ENCODE results near the gene C16orf95.

Gene C16orf95

GRCh38 chr16:87322833-87323726 lies 5.9 kb upstream of the C16orf95 start:
- TF ChIP-seq POLR2A (IDR thresholded peaks at IDR 0.05; ENCODE audit: low read depth, low read length): no peak
- FAIRE-seq: no peak
- no peak for DNase-seq (ENCODE audit: insufficient read length, low spot score)

- TF ChIP-seq POLR2A (IDR thresholded peaks at IDR 0.05; ENCODE audit: low read depth, low read length): no peak
- FAIRE-seq (no peak), DNase-seq (ENCODE audit: insufficient read length, low spot score) (no peak)
These were observed 5.2 kb upstream of the C16orf95 start for GRCh38 chr16:87322360-87322759.

GRCh38 chr16:87321336-87322107 lies 4.3 kb upstream of the C16orf95 start:
- no peak for FAIRE-seq
- TF ChIP-seq POLR2A (IDR thresholded peaks at IDR 0.05; ENCODE audit: low read depth, low read length): no peak
- no peak for DNase-seq (ENCODE audit: insufficient read length, low spot score)

- FAIRE-seq: no peak
- no peak for DNase-seq (ENCODE audit: insufficient read length, low spot score)
- TF ChIP-seq POLR2A (IDR thresholded peaks at IDR 0.05; ENCODE audit: low read depth, low read length): no peak
These were observed 3.5 kb upstream of the C16orf95 start for GRCh38 chr16:87320510-87321227.

- no peak for TF ChIP-seq POLR2A (IDR thresholded peaks at IDR 0.05; ENCODE audit: low read depth, low read length)
- FAIRE-seq: no peak
- DNase-seq (ENCODE audit: insufficient read length, low spot score): no peak
These were observed 2.9 kb upstream of the C16orf95 start for GRCh38 chr16:87319997-87320491.

- no peak for DNase-seq (ENCODE audit: insufficient read length, low spot score)
- no peak for TF ChIP-seq POLR2A (IDR thresholded peaks at IDR 0.05; ENCODE audit: low read depth, low read length)
- no peak for FAIRE-seq
These were observed 1.8 kb upstream of the C16orf95 start for GRCh38 chr16:87319011-87319410.

- FAIRE-seq (no peak), DNase-seq (ENCODE audit: insufficient read length, low spot score) (peak; percentile 66)
- TF ChIP-seq POLR2A (IDR thresholded peaks at IDR 0.05; ENCODE audit: low read depth, low read length): no peak
These were observed 805 bp upstream of the C16orf95 start for GRCh38 chr16:87317750-87318644.

GRCh38 chr16:87316450-87316922 lies 706 bp downstream of the C16orf95 start:
- FAIRE-seq (no peak), DNase-seq (ENCODE audit: insufficient read length, low spot score) (no peak)
- TF ChIP-seq POLR2A (IDR thresholded peaks at IDR 0.05; ENCODE audit: low read depth, low read length): no peak

GRCh38 chr16:87314990-87315420 lies 2.2 kb downstream of the C16orf95 start:
- TF ChIP-seq POLR2A (IDR thresholded peaks at IDR 0.05; ENCODE audit: low read depth, low read length): no peak
- FAIRE-seq (no peak), DNase-seq (ENCODE audit: insufficient read length, low spot score) (no peak)

- no peak for TF ChIP-seq POLR2A (IDR thresholded peaks at IDR 0.05; ENCODE audit: low read depth, low read length)
- no peak for FAIRE-seq
- DNase-seq (ENCODE audit: insufficient read length, low spot score): no peak
These were observed 5.2 kb downstream of the C16orf95 start for GRCh38 chr16:87312008-87312407.

GRCh38 chr16:87311387-87311786 lies 5.8 kb downstream of the C16orf95 start:
- DNase-seq (ENCODE audit: insufficient read length, low spot score): no peak
- FAIRE-seq: no peak
- no peak for TF ChIP-seq POLR2A (IDR thresholded peaks at IDR 0.05; ENCODE audit: low read depth, low read length)

- TF ChIP-seq POLR2A (IDR thresholded peaks at IDR 0.05; ENCODE audit: low read depth, low read length): no peak
- no peak for DNase-seq (ENCODE audit: insufficient read length, low spot score)
- no peak for FAIRE-seq
These were observed 6.6 kb downstream of the C16orf95 start for GRCh38 chr16:87310610-87311009.
